Nephron progenitor cell (in vitro differentiated cells): Measurements from ENCODE around the gene ACAP2.

Experiments
- DNase-seq: peaks from one replicate; pipeline ENCODE4 v3.0.0; 2021
- H3K27ac Mint-ChIP-seq: 2 replicates; pipeline ENCODE4 v1.8.0; 2021; ENCODE audit warnings: mild to moderate bottlenecking, moderate library complexity, mixed read lengths
- H3K27me3 Mint-ChIP-seq: 2 replicates; pipeline ENCODE4 v1.8.0; 2021; ENCODE audit warnings: mild to moderate bottlenecking, low read depth, mixed read lengths; ENCODE audit not compliant: poor library complexity
- H3K36me3 Mint-ChIP-seq: 2 replicates; pipeline ENCODE4 v1.8.0; 2021; ENCODE audit warnings: low read depth, mixed read lengths
- H3K4me1 Mint-ChIP-seq: 2 replicates; pipeline ENCODE4 v1.8.0; 2021; ENCODE audit warnings: mixed read lengths
- H3K4me3 Mint-ChIP-seq: 2 replicates; pipeline ENCODE4 v1.8.0; 2021; ENCODE audit warnings: mild to moderate bottlenecking, moderate library complexity, mixed read lengths
- H3K9me3 Mint-ChIP-seq: 2 replicates; pipeline ENCODE4 v1.8.0; 2021; ENCODE audit warnings: mild to moderate bottlenecking, moderate library complexity, mixed read lengths
- TF ChIP-seq, protein P1 (sequence below): fragments of 200-600 bp; sonication (generic); IDR thresholded peaks from 2 replicates; pipeline ENCODE4 v1.5.0; 2021; ENCODE audit warnings: antibody characterized with exemption

Gene ACAP2

DNA sequence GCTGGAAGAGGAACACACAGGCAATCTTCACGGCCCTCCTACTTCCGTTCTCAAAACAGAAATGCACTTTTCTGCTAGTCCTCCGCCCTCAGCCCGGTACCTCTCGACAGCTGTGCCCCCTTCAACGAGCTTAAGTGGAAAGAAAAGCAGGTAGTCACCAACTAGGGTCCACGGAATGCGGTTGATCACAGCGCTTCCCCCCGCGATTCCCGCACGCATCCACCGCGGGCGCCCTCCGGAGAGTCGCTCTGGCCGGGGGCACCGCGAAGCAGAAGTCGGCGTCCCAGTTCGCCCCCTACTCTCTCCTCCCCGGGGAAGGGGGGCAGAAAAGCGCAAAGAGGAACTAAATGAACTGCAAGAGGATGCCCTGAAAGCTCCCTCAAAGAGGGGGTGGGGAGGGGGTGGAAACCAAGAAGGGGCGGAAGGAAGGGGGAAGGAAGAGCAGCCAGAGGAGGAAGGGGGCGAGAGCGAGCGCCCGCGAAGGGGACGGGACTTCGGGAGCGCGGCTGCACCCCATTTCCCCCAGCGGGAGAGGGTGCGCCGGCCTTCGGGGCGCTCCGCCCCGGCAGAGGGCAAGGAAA lies 738 bp downstream of the ACAP2 start:
- Mint-ChIP-seq H3K9me3 (no peaks in the 10 kb centered on the region), H3K27me3 (no peaks in the 10 kb centered on the region), H3K4me3 (peak overlapping the region; percentile 96), H3K4me1 (peaks cover 45% of the 10 kb centered on the region), H3K36me3 (no peaks in the 10 kb centered on the region), H3K27ac (peak overlapping the region; percentile 99)
- TF ChIP-seq, protein P1, sequence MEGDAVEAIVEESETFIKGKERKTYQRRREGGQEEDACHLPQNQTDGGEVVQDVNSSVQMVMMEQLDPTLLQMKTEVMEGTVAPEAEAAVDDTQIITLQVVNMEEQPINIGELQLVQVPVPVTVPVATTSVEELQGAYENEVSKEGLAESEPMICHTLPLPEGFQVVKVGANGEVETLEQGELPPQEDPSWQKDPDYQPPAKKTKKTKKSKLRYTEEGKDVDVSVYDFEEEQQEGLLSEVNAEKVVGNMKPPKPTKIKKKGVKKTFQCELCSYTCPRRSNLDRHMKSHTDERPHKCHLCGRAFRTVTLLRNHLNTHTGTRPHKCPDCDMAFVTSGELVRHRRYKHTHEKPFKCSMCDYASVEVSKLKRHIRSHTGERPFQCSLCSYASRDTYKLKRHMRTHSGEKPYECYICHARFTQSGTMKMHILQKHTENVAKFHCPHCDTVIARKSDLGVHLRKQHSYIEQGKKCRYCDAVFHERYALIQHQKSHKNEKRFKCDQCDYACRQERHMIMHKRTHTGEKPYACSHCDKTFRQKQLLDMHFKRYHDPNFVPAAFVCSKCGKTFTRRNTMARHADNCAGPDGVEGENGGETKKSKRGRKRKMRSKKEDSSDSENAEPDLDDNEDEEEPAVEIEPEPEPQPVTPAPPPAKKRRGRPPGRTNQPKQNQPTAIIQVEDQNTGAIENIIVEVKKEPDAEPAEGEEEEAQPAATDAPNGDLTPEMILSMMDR: no peak
- DNase-seq: peak; percentile 46

DNA sequence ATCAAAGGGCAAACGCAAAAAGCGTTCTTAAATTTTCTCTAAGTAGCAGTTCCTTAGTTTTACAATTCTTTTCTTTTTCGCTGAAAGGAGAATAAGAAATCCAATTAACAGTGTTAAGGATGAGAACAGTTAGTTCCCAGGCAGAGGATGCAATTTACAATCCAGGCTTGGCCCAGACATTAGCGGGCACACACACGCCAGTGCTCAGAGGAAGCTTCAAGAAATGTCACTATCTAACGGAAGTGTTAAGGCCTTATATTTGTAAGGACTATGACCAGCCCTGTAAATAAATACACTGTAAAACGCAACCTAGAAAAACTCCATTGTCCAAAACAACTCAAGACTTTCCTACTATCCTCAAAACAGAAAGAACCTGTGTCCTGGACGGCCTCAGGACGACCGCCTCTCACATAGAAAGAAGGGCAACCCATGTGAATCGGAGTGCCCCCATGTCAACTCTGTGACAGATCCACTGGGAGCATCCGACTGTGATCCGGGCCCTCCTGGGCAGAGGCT lies 1.3 kb downstream of the ACAP2 start:
- H3K36me3 Mint-ChIP-seq: no peaks in the 10 kb centered on the region
- TF ChIP-seq, protein P1: no peak
- no peaks in the 10 kb centered on the region for H3K9me3 Mint-ChIP-seq

DNA sequence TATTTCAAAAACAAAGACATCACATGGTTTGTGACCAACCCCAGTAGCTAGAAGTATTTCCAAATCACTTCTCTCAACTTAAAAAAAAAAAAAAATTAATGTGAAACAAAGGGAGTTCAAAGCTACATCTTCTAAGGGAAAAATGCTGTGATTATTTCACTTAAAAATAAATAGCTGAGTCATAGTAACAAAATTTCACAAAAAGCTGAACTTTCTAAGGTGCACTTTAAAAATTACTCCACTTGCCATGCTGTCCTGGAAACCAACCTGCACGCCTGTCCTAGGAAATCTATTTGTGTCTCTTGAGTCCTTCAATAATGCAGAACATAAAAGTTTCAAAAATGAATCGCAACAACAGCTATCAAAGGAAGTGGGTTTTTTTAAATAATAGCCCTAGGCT lies 1.8 kb downstream of the ACAP2 start:
- Mint-ChIP-seq H3K27ac (no peak overlapping the region), H3K27me3 (no peaks in the 10 kb centered on the region), H3K36me3 (no peaks in the 10 kb centered on the region), H3K4me1 (peaks cover 40% of the 10 kb centered on the region), H3K9me3 (no peaks in the 10 kb centered on the region), H3K4me3 (peak overlapping the region; percentile 96)
- TF ChIP-seq, protein P1: no peak
- no peak for DNase-seq

More for the DNA sequence above, 1.3 kb downstream of the ACAP2 start:
- no peaks in the 10 kb centered on the region for H3K27me3 Mint-ChIP-seq
- peak; percentile 57 for DNase-seq
- H3K4me1 Mint-ChIP-seq: peaks cover 44% of the 10 kb centered on the region
- H3K27ac Mint-ChIP-seq: peak overlapping the region; percentile 99
- H3K4me3 Mint-ChIP-seq: peak overlapping the region; percentile 96

DNA sequence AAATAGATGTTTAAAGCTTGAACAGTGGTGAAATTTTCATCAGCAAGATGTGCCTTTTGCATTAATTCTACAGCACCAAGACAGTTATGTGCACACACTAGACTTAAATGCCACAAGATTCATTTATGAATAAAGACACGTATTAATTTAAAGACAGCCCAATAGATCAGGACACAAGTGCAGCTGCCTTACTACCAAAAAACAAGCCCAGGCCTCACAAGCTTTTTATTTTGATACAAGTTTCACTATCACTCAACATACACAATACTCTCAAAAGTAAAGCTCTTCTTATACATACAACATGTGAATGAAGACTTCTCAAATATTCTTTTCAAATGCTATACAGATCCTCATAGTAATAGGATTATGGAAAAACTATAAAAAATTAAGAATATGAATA lies 2.4 kb downstream of the ACAP2 start:
- TF ChIP-seq, protein P1: no peak
- peak overlapping the region; percentile 68 for H3K4me3 Mint-ChIP-seq

DNA sequence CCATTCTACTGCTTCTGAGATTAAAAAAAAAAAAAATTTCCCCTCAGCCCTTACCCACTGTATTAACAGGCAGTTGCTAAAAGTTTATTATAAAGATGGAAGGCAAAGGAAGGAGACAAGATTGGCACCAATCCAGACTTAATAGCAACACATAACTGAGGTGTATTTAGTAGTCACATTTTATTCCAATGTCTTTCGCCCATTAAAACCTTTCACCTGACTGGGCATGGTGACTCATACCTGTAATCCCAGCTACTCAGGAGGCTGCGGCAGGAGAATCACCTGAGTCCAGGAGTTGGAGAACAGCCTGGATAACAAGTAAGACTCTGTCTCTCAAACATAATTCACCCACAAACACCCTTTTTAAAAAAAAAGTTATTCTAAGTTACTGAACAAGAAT lies 4.4 kb downstream of the ACAP2 start:
- no peak overlapping the region for H3K4me3 Mint-ChIP-seq
- peaks cover 4% of the 10 kb centered on the region for H3K9me3 Mint-ChIP-seq
- TF ChIP-seq, protein P1: no peak
- no peak overlapping the region for H3K27ac Mint-ChIP-seq
- peaks cover 24% of the 10 kb centered on the region for H3K4me1 Mint-ChIP-seq
- peaks cover 18% of the 10 kb centered on the region for H3K36me3 Mint-ChIP-seq
- peaks cover 3% of the 10 kb centered on the region for H3K27me3 Mint-ChIP-seq
- no peak for DNase-seq

More for the DNA sequence above, 2.4 kb downstream of the ACAP2 start:
- Mint-ChIP-seq H3K27ac (no peak overlapping the region), H3K4me1 (peaks cover 34% of the 10 kb centered on the region), H3K27me3 (no peaks in the 10 kb centered on the region), H3K36me3 (peaks cover 6% of the 10 kb centered on the region), H3K9me3 (no peaks in the 10 kb centered on the region)
- DNase-seq: no peak

DNA sequence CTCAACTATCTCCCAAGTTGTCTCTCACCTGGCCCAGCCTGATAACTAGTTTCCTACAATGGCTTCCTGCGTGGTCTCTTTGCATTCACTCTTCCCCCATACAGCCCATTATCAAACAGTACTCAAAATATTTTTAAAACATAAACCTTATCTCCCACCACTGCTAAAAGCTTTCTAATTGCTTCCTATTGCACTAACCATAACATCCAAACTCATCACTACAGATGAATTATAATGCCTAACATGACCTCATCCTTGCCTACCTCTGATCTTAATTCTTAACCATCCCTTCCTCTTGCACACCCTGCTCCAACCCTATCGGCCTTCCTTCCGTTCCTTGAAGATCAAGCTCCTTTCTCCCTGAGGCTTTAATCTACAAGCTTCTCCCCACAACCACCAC lies 17.0 kb downstream of the ACAP2 start:
- Mint-ChIP-seq H3K4me3 (no peak overlapping the region), H3K4me1 (no peaks in the 10 kb centered on the region), H3K9me3 (peaks cover 8% of the 10 kb centered on the region), H3K27me3 (no peaks in the 10 kb centered on the region), H3K36me3 (peaks cover 24% of the 10 kb centered on the region), H3K27ac (no peak overlapping the region)
- TF ChIP-seq, protein P1: no peak
- DNase-seq: no peak
